ENCODE measurements around the gene UCP1. TPM values are rescaled to one million over a fixed set of nuclear protein-coding genes. Genes with fewer than 3 reads are reported as not detected.

Gene UCP1
- total RNA-seq = not detected in 2 replicates

GRCh38 chr4:140568507-140569306, at the start of gene UCP1:
TSS of gene UCP1 (minus strand) at chr4:140568961. CDS start at chr4:140568729, 232 bp downstream.
- DNase-seq (ENCODE audit: low read depth) = no peak
- H3K4me3 ChIP-seq (ENCODE audit: low read depth, low read length) = peak within 1 kb of the TSS; percentile 42
- TF ChIP-seq CTCF (IDR thresholded peaks at IDR 0.05; ENCODE audit: insufficient read depth, low read depth, low read length) = no peak

DNA sequence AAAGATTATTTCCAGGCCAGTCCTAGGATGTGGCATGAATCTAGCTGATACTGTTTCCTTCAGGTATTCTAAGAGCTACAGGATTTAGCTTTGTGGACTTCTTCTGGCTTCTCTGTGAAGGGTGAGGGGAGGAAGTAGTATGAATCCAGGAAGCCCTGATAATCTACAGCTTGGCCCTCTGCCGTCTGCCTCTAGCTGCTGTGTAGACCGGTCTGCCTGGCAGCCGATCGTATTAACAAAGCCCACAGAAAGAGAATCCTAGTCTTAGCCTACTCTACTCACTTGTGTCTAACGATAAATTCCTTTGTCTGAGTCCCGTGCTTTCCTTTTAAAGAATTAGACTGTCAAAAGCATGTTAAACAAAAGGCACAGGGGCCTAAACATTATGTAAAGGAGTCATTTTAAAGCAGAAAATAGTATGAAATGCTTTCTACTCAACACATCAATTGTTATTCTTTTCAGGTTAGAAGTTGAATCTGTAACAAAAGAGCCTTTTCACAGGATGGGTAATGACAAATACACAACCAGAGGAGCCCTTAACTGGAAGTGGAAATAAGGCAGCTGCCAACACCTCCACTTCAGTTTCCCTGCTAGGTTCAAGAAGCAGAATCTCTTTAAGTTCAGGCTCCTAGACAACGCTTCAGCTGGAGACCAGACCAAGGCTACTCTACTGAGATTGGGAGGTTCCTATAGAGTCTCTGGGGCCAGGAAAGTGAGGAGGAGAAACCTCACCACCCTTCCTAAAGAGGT, 48.9 kb upstream of the UCP1 start:
- TF ChIP-seq CTCF (IDR thresholded peaks at IDR 0.05; ENCODE audit: insufficient read depth, low read depth, low read length) = no peak
- no peak overlapping the region for H3K4me3 ChIP-seq (ENCODE audit: low read depth, low read length)
- DNase-seq (ENCODE audit: low read depth) = no peak

GRCh38 chr4:140615451-140615850, 46.7 kb upstream of the UCP1 start:
- no peak for DNase-seq (ENCODE audit: low read depth)
- H3K4me3 ChIP-seq (ENCODE audit: low read depth, low read length) = no peak overlapping the region
- TF ChIP-seq CTCF (IDR thresholded peaks at IDR 0.05; ENCODE audit: insufficient read depth, low read depth, low read length) = no peak

DNA sequence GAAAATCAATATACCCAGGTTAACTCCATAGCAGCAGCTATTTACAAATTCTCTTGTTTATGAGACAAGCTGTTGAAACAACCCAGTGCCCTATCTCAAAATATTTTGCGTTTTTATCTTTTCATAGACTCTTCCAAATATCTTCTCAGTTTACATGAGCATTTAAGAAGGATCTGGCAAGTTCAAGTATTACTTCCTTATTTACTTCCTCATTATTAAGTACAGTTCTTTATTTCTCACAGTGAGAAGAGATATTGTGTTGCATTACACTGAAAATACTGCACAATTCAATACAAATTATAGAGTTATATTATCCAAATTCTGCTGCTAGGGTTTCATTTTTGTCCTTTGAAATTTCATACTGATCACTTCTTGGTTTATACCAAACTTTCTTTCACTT, 43.6 kb upstream of the UCP1 start:
- TF ChIP-seq CTCF (IDR thresholded peaks at IDR 0.05; ENCODE audit: insufficient read depth, low read depth, low read length) = no peak
- no peak overlapping the region for H3K4me3 ChIP-seq (ENCODE audit: low read depth, low read length)
- no peak for DNase-seq (ENCODE audit: low read depth)

- DNase-seq (ENCODE audit: low read depth) = no peak
- no peak for TF ChIP-seq CTCF (IDR thresholded peaks at IDR 0.05; ENCODE audit: insufficient read depth, low read depth, low read length)
- no peak overlapping the region for H3K4me3 ChIP-seq (ENCODE audit: low read depth, low read length)
Observed at GRCh38 chr4:140611854-140612253, 43.1 kb upstream of the UCP1 start.

DNA sequence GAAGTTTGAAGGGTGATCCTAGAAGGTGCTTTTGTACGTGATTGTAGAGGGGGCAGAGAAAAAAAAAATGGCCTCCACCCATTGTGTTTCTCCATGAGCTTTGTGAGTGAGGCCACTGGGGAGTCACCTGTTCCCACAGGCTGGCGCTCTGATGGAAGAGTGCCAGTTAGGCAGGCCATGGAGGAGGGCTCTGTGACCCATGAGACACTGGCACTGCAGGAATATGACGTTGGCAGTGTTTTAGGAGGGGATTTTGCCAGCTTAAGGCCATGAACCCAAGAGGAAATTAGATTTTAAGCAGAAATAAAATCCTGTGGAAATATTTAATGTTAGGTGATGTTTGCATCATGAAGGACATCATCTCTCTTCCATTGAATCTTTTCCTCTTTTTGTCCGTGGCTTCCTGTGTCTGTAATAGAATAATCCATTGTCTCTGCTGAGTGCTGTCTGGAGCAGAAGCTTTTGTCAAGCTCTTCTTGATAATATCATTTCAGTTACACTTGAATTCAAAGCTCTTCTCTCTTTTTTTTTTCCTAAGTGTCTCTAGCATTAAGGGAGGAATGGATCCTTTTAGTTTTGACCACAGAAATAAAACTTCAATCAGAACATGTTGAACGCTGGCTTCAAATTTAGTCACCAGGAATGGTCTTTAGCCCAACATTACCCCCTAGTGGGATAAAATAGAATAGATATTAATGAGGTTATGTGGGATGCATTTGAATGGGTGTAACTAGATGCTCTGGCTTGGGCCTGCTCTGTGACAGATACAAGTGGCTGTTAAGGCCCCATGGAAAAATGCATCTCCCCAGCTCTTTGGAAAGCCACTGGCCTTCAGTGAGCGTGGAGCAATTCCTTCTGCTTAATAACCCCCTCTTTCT, 41.0 kb upstream of the UCP1 start:
- no peak overlapping the region for H3K4me3 ChIP-seq (ENCODE audit: low read depth, low read length)
- DNase-seq (ENCODE audit: low read depth) = peak; percentile 44
- TF ChIP-seq CTCF (IDR thresholded peaks at IDR 0.05; ENCODE audit: insufficient read depth, low read depth, low read length) = peak; percentile 51

Measured in fibroblast of villous mesenchyme (primary cell).